Femur (tissue), 1 donor: ENCODE measurements around the gene SMIM14.
A peak's percentile ranks its signal among the peaks of the same experiment; 100 is the strongest.
"Not testable (repeated sequence)": the region's sequence is repeated elsewhere in the genome, so short reads cannot be mapped to it uniquely, and the experiment has no call there.

Experiments used
- DNase-seq: peaks from one replicate; pipeline ENCODE4 v3.0.0-alpha.2; 2017

SMIM14 gene

DNA sequence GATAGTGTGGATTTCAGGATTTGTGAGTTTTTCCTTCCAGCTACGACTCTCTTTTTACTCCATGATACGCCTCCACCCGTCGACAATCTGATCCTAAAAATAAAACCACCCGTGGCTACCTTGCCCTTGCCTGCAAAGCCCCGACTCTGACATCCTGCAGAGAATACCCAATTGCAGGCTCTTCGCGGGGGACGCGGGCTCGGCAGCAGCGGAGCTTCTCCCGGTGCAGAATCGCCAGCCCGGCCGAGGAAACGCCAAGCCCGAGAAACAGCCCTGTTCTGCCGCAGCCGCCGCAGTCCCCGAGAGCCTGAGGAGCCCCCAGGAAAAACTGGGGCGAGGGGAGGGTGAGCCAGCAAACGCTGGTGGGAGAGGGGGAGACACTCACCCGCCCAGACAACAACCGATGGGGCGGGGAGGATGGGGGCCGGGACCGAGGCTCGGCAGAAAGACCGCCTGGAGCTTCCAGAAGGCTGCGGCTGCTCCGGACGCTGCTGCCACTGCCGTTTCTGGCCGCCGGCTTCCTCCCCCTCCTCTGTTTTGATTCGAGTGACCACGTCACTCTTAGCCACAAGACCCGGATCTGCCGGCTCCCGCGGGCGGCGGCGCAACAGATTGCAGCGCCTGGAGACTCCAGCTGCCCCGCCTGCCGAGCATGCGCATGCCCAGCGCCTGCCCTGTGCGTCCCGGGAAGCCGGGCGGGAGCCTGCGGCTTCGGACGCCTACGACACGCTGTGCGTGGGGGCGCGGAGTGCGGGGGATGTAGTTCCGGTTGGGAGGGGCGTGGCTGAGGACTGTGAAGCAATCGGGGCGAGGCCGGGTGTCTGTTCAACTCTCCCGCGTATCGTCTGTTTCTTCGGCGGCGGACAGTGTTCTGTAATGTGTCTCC is at the start of gene SMIM14:
Gene SMIM14, minus strand, starts transcription at position 512 of the 886 bp plus-strand sequence. CDS start 33,720 bp downstream, outside the sequence.
- DNase-seq = peak; percentile 99

DNA sequence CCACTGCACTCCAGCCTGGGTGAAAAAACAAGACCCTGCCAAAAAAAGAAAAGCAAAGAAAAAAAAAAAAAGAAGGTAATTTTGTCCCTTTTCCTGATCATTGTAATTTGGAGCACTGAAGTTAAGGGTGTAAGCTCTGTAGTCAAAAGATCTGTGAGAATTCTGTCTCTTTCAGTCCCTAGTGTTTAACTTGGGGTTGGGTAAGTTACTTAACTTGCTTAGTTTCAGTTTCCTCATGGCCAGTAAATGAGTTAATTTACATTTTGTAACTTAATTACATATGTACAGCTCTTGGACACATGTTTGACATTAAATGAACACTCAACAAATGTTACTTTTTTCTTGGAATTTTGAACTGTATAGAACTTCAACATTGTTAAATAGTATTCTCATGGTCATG is 48.3 kb upstream of the SMIM14 start:
- no peak for DNase-seq

DNA sequence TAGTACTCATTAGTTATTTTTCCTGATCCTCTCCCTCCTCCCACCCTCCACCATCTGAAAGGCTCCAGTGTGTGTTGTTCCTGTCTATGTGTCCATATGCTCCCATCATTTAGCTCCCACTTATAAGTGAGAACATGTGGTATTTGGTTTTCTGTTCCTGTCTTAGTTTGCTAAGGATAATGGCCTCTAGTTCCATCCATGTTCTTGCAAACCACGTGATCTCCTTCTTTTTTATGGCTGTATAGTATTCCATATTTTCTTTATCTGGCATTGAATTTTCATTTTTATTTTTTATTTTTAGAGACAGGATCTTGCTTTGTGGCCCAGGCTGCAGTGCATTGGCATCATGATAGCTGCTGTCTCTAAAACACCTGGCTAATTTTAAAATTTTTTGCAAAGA is 47.3 kb upstream of the SMIM14 start:
- no peak for DNase-seq

DNA sequence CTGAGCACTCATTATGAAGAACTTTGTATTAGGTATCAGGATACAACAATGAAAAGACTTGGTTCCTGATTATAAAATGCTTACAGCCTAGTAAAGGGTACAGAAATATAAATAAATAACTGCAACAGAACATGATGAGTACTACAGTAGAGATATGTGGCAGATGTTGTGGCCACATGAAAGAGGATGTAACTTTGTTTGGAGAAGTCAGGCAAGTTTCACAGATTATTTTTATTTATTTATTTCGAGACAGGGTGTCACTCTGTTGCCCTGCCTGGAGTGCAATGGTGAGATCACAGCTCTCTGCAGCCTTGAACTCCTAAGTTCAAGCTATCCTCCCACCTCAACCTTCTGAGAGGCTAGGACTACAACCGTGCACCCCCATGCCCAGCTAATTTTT is 43.5 kb upstream of the SMIM14 start:
- no peak for DNase-seq

DNA sequence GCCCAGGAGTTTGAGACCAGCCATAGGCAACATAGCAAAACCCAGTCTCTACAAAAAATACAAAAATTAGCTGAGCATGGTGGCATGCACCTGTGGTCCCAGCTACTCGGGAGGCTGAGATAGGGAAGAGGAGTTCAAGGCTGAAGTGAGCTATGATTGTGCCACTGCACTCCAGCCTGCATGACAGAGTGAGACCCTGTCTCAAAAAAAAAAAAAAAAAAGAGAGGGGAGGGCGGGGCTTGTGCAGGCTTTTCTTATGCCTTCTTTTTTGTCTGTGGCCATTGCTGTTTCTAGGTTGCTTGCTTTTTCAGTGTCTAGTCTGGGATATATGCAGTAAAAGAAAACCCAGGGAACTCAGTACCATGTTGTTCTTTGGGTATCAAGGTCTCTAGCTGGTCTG is 42.3 kb upstream of the SMIM14 start:
- not testable (repeated sequence) for DNase-seq

DNA sequence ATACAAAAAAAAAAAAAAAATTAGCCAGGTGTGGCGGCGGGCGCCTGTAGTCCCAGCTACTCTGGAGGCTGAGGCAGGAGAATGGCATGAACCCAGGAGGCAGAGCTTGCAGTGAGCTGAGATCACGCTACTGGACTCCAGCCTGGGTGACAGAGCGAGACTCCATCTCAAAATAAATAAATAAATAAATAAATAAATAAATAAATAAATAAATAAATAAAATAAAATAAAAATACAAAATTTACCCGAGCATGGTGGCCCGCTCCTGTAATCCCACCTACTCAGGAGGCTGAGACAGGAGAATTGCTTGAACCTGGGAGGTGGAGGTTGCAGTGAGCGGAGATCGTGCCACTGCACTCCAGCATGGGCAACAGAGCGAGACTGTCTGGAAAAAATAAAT is 37.0 kb upstream of the SMIM14 start:
- not testable (repeated sequence) for DNase-seq

DNA sequence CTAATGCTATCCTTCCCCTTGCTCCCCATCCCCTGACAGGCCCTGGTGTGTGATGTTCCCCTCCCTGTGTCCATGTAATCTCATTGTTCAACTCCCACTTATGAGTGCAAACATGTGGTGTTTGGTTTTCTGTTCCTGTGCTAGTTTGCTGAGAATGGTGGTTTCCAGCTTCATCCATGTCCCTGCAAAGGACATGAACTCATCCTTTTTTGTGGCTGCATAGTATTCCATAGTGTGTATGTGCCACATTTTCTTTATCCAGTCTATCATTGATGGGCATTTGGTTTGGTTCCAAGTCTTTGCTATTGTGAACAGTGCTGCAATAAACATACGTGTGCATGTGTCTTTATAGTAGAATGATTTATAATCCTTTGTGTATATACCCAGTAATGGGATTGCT is 31.6 kb upstream of the SMIM14 start:
- not testable (repeated sequence) for DNase-seq

DNA sequence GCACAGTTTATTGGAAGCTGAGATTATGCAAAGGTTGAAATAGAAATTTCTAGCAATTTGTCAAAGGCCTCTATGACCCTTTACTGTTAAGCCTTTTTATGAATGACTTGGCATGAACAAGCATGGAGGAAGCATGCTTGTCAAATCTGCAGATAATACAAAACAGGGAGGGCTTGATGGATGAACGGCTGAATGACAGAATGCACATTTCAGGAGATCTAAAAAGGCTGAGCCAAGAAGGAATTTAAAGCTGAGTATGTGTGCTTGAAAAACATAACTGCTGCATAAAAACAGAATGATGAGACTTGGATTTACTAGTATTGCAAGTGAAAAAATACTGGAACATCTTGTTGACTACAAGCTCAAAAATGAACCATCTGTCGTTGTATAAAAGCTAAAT is 30.2 kb upstream of the SMIM14 start:
- no peak for DNase-seq

DNA sequence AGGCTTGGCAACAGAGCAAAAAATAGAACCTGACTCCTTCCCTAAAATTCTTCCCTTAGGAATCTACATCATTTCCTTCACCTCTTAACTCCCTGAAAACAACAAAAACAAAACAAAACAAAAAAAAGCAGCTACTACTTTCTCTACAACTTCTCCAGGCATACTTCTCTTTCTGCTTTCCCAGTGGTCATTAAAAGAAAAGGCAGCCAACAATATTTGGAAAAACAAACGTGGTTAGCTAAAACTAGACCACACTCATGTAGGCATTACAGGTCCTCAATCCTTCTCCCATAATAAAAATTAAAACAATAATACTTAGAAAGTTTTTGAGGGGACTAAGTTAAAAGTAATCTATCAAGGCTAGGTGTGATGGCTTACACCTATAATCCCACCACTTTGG is 29.0 kb upstream of the SMIM14 start:
- DNase-seq = no peak

DNA sequence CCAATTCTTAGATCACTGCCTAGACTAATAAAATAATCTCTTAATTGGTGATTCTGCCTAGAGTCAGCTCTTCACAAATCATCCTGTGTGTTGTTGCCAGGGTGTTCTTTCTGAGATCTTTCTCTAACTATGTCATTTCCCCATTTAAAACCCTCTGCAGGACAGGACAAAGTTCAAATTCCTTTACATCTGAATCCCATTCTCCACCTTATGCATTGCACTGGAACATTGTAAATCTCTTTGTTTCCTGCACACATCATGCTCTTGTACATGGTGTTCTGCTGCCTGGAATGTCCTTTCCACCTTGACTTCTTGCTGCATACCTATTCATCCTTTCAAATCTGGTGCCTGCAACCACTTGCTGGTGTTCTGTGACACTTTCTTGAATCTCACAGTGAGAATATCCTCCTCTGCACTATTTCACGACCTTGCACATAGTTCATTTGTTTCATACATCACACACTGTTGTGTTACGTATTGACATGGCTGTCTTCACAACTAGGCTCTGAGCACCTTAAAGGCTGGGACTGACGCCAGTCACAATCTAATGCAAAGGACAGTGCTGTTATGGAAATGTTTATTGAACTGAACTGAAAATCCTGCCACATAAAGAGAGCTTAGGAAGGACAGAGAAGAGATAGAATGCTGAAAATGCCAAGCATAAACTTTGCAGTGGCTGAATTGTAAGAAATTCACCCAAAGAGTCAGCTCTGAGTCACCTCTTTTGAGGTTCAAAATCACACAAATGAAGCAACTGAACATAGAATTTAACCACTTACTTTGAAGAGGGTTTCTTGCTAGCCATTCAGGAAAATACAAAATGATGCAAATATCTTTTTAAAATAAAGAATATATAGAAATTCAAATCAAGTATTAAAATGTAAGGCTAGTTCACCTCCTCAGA is 26.4 kb upstream of the SMIM14 start:
- no peak for DNase-seq

DNA sequence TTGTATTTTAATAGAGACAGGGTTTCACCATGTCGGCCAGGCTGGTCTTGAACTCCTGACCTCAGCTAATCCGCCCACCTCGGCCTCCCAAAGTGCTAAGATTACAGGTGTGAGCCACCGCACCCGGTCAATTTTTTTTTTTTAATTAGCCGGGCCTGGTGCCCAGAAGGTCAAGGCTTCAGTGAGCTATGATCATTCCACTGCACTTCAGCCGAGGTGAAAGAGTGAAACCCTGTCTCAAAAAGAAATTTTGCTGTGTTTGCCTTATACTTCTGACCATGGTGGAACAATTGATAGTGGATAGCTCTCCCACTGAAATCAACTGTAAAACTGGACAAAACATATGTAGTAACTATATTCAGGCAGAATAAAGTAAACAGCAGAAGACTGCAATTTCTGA is 24.0 kb upstream of the SMIM14 start:
- DNase-seq = no peak

DNA sequence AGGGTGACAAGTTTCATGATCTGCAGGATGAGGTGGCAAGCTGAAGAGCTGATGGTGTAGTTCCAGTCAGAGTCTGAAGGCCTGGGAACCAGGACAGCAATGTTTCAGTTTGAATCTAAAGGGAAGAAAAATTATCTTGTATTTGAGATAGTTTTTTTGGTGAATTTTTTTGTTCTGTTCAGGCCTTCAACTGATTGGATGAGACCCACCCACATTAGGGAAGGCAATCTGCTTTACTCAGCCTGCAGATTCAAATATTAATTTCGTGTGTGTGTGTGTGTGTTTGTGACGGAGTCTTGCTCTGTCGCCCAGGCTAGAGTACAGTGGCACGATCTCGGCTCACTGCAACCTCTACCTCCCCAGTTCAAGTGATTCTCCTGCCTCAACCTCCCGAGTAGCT is 22.1 kb upstream of the SMIM14 start:
- no peak for DNase-seq

DNA sequence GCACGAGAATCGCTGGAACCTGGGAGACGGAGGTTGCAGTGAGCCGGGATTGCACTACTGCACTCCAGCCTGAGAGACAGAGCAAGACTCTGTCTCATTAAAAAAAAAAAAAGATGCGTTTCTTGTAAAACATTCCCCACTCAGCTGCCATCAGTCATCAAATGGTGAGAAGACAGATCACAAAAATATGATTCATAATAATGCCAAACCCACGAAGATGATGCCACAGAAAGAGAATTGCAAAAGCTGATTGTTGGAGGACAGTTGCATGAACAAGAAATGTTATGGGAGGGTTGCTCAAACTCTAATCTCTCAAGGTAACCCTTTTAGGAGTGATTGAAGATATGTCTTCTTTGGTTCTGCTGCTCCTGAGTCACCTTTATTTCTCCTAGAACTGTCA is 21.4 kb upstream of the SMIM14 start:
- DNase-seq = no peak

DNA sequence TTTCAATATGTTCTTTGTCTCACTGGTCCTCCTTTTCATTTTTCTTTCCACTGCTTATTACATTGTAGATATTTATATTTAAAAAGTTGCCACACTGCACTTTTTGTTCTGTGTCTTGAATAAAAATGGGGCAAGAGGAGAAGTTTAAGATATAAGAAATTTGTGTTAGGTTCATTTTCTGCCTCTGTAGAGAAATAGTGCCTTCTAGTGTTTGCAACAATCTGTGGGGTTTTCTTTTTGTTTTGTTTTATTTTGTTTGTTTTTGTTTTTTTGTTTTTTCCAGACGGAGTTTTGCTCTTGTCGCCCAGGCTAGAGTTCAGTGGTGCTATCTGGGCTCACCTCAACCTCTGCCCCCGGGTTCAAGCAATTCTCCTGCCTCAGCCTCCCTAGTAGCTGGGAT is 20.1 kb upstream of the SMIM14 start:
- DNase-seq = no peak

DNA sequence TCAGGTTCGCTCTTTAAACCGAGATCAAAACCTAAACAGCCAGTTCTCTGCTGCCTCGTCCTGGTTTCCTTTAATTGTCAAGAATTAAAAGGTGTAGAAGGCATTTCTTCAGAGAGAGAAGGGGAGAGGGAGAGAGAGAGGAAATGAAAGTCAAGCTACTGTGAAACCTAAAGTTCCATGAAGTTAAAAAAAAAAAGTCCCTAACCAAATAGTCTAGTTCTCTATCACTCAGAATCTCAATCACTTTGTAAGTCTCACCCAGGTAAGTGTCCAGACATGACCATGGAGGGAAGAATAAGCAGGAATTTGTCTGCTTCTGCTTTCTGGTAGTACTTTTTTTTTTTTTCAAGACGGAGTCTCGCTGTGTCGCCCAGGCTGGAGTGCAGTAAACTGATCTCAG is 18.8 kb upstream of the SMIM14 start:
- no peak for DNase-seq

DNA sequence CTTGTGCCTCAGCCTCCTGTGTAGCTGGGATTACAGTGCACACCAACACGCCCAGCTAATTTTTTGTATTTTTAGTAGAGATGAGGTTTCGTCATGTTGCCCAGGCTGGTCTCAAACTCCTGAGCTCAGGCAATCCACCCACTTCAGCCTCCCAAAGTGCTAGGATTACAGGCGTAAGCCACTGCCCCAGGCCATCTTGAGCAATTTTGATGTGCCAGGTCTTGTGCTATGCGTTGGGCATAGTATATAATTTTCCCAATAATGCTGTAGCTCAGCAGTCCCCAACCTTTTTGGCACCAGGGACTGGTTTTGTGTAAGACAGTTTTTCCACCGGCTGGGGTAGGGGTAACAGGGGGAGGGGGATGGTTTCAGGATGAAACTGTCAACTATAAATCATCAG is 18.0 kb upstream of the SMIM14 start:
- not testable (repeated sequence) for DNase-seq

DNA sequence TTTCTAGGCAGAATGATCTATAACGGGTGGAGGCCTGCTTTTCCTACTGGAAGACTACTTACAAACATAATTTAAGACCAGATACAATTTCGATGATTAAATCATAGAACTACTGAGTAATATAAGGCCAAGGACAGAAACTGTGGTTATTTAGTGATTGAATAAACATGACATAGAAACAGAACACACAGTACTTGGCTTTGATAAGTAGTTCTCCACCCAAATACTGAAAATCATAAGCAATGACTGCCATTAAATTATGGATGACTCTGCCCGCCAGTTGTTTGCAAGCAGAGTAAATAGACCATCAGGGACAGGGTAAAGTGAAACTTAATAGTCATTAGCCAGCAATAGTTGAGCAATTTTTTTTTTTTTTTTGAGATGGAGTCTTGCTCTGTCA is 17.2 kb upstream of the SMIM14 start:
- no peak for DNase-seq

DNA sequence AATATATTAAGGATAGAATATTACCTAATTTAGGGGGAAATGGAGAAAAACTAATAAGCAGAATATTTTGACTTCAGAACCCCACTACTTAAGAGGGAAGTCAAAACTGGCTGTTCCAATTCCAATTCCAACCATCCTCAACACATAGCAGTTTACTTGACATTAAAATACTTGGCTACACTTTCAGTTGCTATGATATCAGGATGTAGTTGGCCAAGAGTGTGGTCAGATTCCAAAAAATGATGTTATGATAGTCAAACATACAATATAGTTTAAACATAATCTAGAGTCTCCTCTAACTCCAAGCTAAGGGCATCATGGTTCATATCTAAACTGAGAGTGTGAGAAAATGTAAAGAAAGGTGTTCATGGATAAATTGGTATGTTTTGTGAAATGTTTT is 16.5 kb upstream of the SMIM14 start:
- no peak for DNase-seq

DNA sequence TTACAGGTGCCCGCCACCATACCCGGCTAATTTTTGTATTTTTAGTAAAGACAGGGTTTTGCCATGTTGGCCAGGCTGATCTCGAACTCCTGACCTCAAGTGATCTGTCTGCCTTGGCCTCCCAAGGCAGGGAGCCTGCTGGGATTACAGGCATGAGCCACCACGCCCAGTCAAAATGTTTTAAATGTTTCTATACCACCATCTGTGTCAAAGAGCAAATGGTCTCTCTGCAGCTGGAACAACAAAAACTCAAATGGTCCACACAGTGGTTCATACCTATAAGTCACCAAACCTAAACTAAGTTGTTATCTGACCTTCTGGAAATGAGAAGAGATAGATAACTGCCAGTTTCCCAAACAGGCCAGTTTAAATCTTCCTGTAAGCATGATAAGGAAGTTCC is 12.9 kb upstream of the SMIM14 start:
- not testable (repeated sequence) for DNase-seq

DNA sequence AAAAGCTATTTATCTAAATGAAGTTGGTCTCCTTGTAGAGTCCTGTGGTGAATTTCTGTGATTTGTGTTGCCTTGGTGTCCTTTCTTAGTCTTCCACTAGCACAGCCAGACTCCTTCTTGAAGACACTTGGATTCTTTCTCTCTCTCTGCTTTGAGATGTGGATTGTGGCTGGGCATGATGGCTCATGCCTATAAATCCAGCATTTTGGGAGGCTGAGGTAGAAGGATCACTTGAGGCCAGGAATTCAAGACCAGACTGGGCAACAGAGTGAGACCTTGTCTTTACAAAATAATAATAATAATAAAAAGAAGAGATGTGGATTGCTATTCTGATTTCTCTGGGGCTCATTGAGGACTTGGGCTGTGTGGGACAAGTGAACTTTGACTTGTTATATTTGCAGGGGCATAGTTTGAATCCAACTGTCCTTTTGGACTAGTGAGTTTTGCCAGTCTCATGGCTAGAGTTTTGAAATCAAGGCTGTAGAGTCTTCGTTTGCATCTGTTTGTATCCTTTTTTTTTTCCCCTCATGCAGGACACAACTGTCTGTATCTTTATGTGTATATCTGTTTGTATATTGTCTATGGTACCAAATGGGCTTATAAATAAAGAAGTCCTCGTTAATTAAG is 11.1 kb upstream of the SMIM14 start:
- DNase-seq = no peak

DNA sequence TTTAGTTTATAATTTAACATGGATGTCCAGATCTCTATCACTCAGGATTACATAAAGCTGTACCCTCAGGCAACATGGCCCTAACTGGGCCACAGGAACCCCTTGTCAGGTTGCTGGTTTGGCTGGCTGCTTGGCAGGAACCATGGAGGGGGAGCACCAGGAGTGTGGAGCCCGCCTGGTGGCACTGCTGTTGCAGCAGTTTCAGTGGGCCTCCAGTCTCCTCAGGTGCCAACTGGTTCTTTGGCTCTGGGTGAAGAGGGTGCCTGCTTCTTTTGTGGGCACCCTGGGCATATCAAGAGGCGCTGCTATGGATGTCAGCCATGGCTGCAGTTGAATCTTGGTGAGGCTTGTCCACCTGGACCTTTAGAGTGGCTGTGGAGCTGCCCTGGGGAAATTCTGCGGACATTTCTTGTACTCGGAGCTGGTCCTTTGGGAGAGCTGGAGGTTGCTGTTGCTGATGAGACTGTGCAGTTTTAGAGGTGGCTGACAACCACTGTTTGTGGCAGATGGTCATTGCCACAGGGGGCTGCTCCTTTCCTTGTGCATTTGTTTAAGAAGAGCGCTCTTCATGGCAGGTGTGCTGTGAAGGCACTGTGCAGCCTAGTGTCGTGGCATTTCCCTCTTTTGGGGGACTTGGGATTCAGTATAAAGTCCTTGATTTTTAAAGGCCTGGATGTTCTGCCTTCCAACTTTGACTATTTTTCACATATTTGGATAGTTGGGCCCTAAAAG is 10.3 kb upstream of the SMIM14 start:
- no peak for DNase-seq

DNA sequence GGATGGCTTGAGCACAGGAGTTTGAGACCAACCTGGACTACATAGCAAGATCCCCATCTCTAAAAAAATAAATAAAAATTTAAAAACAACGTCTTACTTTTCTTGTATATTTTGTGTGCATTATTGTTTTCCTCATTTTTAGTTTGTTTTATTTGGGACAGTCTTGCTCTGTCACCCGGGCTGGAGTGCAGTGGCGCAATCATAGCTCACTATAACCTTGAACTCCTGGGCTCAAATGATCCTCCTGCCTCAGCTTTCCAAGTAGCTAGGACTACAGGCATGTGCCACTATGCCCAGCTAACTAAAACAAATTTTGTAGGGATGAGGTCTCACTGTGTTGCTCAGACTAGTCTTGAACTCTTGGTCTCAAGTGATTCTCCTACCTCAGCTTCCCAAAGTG is 9.5 kb upstream of the SMIM14 start:
- DNase-seq = no peak
